Fibroblast of lung (primary cell): ENCODE results near the gene APOL4. TPM values are rescaled to one million over a fixed set of nuclear protein-coding genes. Genes with fewer than 3 reads are reported as not detected.

Source experiments
- DNase-seq, 2 donors: peaks; one replicate each; pipeline versions ENCODE4 v3.0.0 to v3.0.0-alpha.2; 2010; ENCODE audit warnings: low read depth in 2 of 2
- H2AFZ ChIP-seq: 2 replicates; pipeline ENCODE4 v1.5.1; 2012; ENCODE audit warnings: low read length, control low read depth, inconsistent platforms
- H3K27ac ChIP-seq: 2 replicates; pipeline ENCODE4 v1.5.1; 2011; ENCODE audit warnings: low read length, control low read depth; ENCODE audit not compliant: insufficient read depth
- H3K27me3 ChIP-seq: 2 replicates; pipeline ENCODE4 v1.5.1; 2011; ENCODE audit warnings: mild to moderate bottlenecking, low read length; ENCODE audit not compliant: control insufficient read depth, insufficient read depth
- H3K36me3 ChIP-seq: 2 replicates; pipeline ENCODE4 v1.5.1; 2011; ENCODE audit warnings: low read length; ENCODE audit not compliant: control insufficient read depth, insufficient read depth
- H3K4me1 ChIP-seq: 2 replicates; pipeline ENCODE4 v1.5.1; 2011; ENCODE audit warnings: low read length; ENCODE audit not compliant: control insufficient read depth, insufficient read depth; ENCODE audit errors: extremely low read depth
- H3K4me2 ChIP-seq: 2 replicates; pipeline ENCODE4 v1.5.1; 2011; ENCODE audit warnings: low read length, control low read depth; ENCODE audit not compliant: insufficient read depth; ENCODE audit errors: extremely low read depth
- H3K4me3 ChIP-seq, 4 experiments: fragments of 200-600 bp in 1 of 4; sonication (generic) in 1 of 4; replicated peaks in 1 of 4; 2 replicates each; pipeline ENCODE4 v1.5.1; 2011 to 2016; ENCODE audit warnings: low read length in 4 of 4, low read depth in 3 of 4, mild to moderate bottlenecking in 3 of 4, control low read depth in 2 of 4, inconsistent platforms in 1 of 4, mixed read lengths in 1 of 4; ENCODE audit not compliant: insufficient read depth in 1 of 4; ENCODE audit errors: control extremely low read depth in 1 of 4
- H3K79me2 ChIP-seq: 2 replicates; pipeline ENCODE4 v1.5.1; 2012; ENCODE audit warnings: mild to moderate bottlenecking, low read length, inconsistent platforms; ENCODE audit not compliant: control insufficient read depth, insufficient read depth
- H3K9ac ChIP-seq: 2 replicates; pipeline ENCODE4 v1.5.1; 2011; ENCODE audit warnings: mild to moderate bottlenecking, low read length, control low read depth; ENCODE audit not compliant: insufficient read depth
- H3K9me3 ChIP-seq: 2 replicates; pipeline ENCODE4 v1.5.1; 2012; ENCODE audit warnings: low read depth, low read length; ENCODE audit not compliant: control insufficient read depth, insufficient read depth
- H4K20me1 ChIP-seq: 2 replicates; pipeline ENCODE4 v1.5.1; 2011; ENCODE audit warnings: low read length; ENCODE audit not compliant: control insufficient read depth, insufficient read depth; ENCODE audit errors: extremely low read depth
- EZH2 ChIP-seq: IDR thresholded peaks from 2 replicates; pipeline ENCODE4 v1.5.1; 2012; ENCODE audit warnings: low read length, control low read depth, mild to moderate bottlenecking; ENCODE audit errors: missing control alignments
- polyA plus RNA-seq, 2 donors: library from polyadenylated mRNA; depleted of rRNA in 1 of 2; stranded (reverse) in 1 of 2; unstranded in 1 of 2; fragments of >200 nt; gene quantifications; 2 replicates each; pipeline ENCODE4 v1.2.1, GENCODE V29; 2011 to 2012; ENCODE audit warnings: missing spikeins in 1 of 2
- total RNA-seq: library from RNA; depleted of rRNA; stranded (reverse); fragments of >200 nt; gene quantifications from 2 replicates; pipeline ENCODE4 v1.2.1, GENCODE V29; 2014
- TF ChIP-seq, protein P1 (sequence below), 2 donors: IDR thresholded peaks in 1 of 2; conservative IDR thresholded peaks in 1 of 2; 1 replicate in 1 of 2; 2 replicates in 1 of 2; pipeline ENCODE4 v1.5.1; 2011 to 2012; ENCODE audit warnings: low read length in 2 of 2, control low read depth in 1 of 2, inconsistent platforms in 1 of 2, low read depth in 1 of 2, mild to moderate bottlenecking in 1 of 2

Gene APOL4
- total and polyA plus RNA-seq, 2 donors (not counting 1 experiment from before 2014, with no cell fraction given): 0.31 to 2.0 TPM

DNA sequence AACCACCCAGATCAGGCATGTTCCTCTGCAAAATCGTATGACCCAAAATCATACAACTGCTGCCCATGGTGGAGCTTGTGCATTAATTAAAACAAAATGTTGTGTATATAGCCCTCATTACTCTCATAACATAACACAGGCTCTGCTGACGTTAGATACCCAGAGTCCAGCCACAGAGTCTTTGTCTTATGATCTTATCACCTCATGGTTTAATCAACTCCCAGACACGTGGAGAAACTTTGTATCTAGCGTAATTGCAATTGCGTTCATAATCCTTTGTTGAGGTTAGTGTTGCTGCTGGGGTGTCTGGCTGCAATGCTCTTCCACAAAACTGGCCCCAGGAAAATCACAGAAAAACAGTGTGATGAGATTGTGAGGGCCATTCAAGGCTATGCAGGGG, 46.3 kb upstream of the APOL4 start:
- H3K79me2 ChIP-seq: no peaks in the 10 kb centered on the region
- no peaks in the 10 kb centered on the region for H4K20me1 ChIP-seq
- no peak for DNase-seq
- H3K27ac ChIP-seq: no peak overlapping the region
- no peaks in the 10 kb centered on the region for H3K4me1 ChIP-seq
- H3K9ac ChIP-seq: no peak overlapping the region
- no peak overlapping the region for H2AFZ ChIP-seq
- TF ChIP-seq, protein P1, sequence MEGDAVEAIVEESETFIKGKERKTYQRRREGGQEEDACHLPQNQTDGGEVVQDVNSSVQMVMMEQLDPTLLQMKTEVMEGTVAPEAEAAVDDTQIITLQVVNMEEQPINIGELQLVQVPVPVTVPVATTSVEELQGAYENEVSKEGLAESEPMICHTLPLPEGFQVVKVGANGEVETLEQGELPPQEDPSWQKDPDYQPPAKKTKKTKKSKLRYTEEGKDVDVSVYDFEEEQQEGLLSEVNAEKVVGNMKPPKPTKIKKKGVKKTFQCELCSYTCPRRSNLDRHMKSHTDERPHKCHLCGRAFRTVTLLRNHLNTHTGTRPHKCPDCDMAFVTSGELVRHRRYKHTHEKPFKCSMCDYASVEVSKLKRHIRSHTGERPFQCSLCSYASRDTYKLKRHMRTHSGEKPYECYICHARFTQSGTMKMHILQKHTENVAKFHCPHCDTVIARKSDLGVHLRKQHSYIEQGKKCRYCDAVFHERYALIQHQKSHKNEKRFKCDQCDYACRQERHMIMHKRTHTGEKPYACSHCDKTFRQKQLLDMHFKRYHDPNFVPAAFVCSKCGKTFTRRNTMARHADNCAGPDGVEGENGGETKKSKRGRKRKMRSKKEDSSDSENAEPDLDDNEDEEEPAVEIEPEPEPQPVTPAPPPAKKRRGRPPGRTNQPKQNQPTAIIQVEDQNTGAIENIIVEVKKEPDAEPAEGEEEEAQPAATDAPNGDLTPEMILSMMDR (conservative IDR thresholded peaks at IDR 0.05 in 1 of 2, IDR thresholded peaks at IDR 0.05 in 1 of 2; ENCODE audit: low read depth in 1 of 2, low read length in 2 of 2): no peak
- TF ChIP-seq EZH2: no peak
- H3K4me3 ChIP-seq: no peak overlapping the region
- no peaks in the 10 kb centered on the region for H3K27me3 ChIP-seq
- H3K9me3 ChIP-seq: no peaks in the 10 kb centered on the region
- H3K36me3 ChIP-seq: no peaks in the 10 kb centered on the region
- H3K4me2 ChIP-seq: no peak overlapping the region

- no peak for DNase-seq
- no peak overlapping the region for H2AFZ ChIP-seq
- no peaks in the 10 kb centered on the region for H3K79me2 ChIP-seq
- no peaks in the 10 kb centered on the region for H3K27me3 ChIP-seq
- no peaks in the 10 kb centered on the region for H3K4me1 ChIP-seq
- H3K4me2 ChIP-seq: no peak overlapping the region
- TF ChIP-seq EZH2: no peak
- TF ChIP-seq, protein P1 (conservative IDR thresholded peaks at IDR 0.05 in 1 of 2, IDR thresholded peaks at IDR 0.05 in 1 of 2; ENCODE audit: low read depth in 1 of 2, low read length in 2 of 2): no peak
- no peak overlapping the region for H3K9ac ChIP-seq
- no peak overlapping the region for H3K27ac ChIP-seq
- H4K20me1 ChIP-seq: no peaks in the 10 kb centered on the region
- H3K4me3 ChIP-seq: no peak overlapping the region
- no peaks in the 10 kb centered on the region for H3K9me3 ChIP-seq
- H3K36me3 ChIP-seq: no peaks in the 10 kb centered on the region
Measured at GRCh38 chr22:36246718-36247117, 45.1 kb upstream of the APOL4 start.

GRCh38 chr22:36245805-36246356, 44.3 kb upstream of the APOL4 start:
- no peak for TF ChIP-seq EZH2
- TF ChIP-seq, protein P1 (conservative IDR thresholded peaks at IDR 0.05 in 1 of 2, IDR thresholded peaks at IDR 0.05 in 1 of 2; ENCODE audit: low read depth in 1 of 2, low read length in 2 of 2): no peak
- no peaks in the 10 kb centered on the region for H3K27me3 ChIP-seq
- no peaks in the 10 kb centered on the region for H4K20me1 ChIP-seq
- no peak overlapping the region for H2AFZ ChIP-seq
- H3K4me2 ChIP-seq: no peak overlapping the region
- no peaks in the 10 kb centered on the region for H3K9me3 ChIP-seq
- no peak for DNase-seq
- H3K79me2 ChIP-seq: no peaks in the 10 kb centered on the region
- no peaks in the 10 kb centered on the region for H3K4me1 ChIP-seq
- H3K36me3 ChIP-seq: no peaks in the 10 kb centered on the region
- H3K4me3 ChIP-seq: no peak overlapping the region
- no peak overlapping the region for H3K9ac ChIP-seq
- no peak overlapping the region for H3K27ac ChIP-seq
